Measurements from ENCODE around the gene PURA.
A peak's percentile ranks its signal among the peaks of the same experiment; 100 is the strongest.

The PURA gene

GRCh38 chr5:140125637-140126036 lies 11.7 kb downstream of the PURA start, which contains the start of gene IGIP:
IGIP (plus strand) TSS chr5:140125937; CDS start chr5:140128477, 2,540 bp downstream.
- no peak within 1 kb of the TSS for H3K4me3 ChIP-seq (replicated peaks; ENCODE audit: low read depth, low read length)
- TF ChIP-seq, protein P1, sequence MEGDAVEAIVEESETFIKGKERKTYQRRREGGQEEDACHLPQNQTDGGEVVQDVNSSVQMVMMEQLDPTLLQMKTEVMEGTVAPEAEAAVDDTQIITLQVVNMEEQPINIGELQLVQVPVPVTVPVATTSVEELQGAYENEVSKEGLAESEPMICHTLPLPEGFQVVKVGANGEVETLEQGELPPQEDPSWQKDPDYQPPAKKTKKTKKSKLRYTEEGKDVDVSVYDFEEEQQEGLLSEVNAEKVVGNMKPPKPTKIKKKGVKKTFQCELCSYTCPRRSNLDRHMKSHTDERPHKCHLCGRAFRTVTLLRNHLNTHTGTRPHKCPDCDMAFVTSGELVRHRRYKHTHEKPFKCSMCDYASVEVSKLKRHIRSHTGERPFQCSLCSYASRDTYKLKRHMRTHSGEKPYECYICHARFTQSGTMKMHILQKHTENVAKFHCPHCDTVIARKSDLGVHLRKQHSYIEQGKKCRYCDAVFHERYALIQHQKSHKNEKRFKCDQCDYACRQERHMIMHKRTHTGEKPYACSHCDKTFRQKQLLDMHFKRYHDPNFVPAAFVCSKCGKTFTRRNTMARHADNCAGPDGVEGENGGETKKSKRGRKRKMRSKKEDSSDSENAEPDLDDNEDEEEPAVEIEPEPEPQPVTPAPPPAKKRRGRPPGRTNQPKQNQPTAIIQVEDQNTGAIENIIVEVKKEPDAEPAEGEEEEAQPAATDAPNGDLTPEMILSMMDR (IDR thresholded peaks at IDR 0.05; ENCODE audit: low read depth, low read length, missing control alignments) = no peak
- no peak for DNase-seq (ENCODE audit: extremely low read depth, low read depth)

- no peak overlapping the region for H3K4me3 ChIP-seq (replicated peaks; ENCODE audit: low read depth, low read length)
- DNase-seq (ENCODE audit: extremely low read depth, low read depth) = no peak
- TF ChIP-seq, protein P1 (IDR thresholded peaks at IDR 0.05; ENCODE audit: low read depth, low read length, missing control alignments) = no peak
Observed at GRCh38 chr5:140126315-140127012, 12.6 kb downstream of the PURA start.

GRCh38 chr5:140128376-140128775 lies 14.5 kb downstream of the PURA start:
- no peak overlapping the region for H3K4me3 ChIP-seq (replicated peaks; ENCODE audit: low read depth, low read length)
- TF ChIP-seq, protein P1 (IDR thresholded peaks at IDR 0.05; ENCODE audit: low read depth, low read length, missing control alignments) = no peak
- DNase-seq (ENCODE audit: extremely low read depth, low read depth) = no peak

DNA sequence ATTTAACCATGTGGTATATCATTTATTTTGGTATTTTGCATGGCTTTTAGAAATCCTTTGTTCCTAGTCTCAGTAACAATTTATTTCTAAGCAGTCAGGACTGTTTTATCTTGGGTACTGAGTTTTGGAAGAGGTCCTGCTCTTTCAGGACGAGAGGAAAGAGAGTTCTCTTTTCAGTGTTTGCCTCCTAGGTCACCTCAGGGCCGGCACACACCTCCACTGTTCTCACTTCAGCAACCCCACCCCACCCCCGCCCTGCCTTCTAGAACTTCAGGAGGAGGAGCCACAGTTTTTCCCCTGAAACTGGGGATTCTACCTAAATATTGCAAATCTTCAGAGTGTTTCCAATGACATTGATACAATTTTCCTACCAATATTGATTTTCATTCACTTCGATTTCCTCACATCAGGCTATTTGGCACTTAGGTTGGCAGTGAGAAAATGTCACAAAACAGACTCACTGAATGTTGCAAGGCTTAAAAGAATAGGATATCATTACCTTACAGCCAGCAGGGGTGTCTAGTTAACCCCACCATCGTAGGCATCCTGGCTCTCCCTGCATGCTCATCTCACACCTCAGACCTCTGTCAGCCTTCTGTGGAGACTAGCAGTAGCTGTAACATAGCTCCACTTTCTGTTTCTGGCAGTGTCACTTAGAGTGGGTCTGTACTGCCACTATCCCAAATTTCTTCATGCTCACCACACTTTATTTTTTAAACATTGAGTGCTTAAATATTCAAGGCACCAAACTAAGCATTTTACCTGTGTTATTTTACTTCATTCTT lies 17.2 kb downstream of the PURA start:
- no peak for DNase-seq (ENCODE audit: extremely low read depth, low read depth)
- H3K4me3 ChIP-seq (replicated peaks; ENCODE audit: low read depth, low read length) = no peak overlapping the region
- TF ChIP-seq, protein P1 (IDR thresholded peaks at IDR 0.05; ENCODE audit: low read depth, low read length, missing control alignments) = no peak

GRCh38 chr5:140131967-140132409 lies 18.1 kb downstream of the PURA start:
- peak; percentile 86 for DNase-seq (ENCODE audit: extremely low read depth, low read depth)
- H3K4me3 ChIP-seq (replicated peaks; ENCODE audit: low read depth, low read length) = no peak overlapping the region
- TF ChIP-seq, protein P1 (IDR thresholded peaks at IDR 0.05; ENCODE audit: low read depth, low read length, missing control alignments) = no peak

GRCh38 chr5:140133514-140134167 lies 19.7 kb downstream of the PURA start:
- no peak for DNase-seq (ENCODE audit: extremely low read depth, low read depth)
- TF ChIP-seq, protein P1 (IDR thresholded peaks at IDR 0.05; ENCODE audit: low read depth, low read length, missing control alignments) = no peak
- H3K4me3 ChIP-seq (replicated peaks; ENCODE audit: low read depth, low read length) = no peak overlapping the region

Measured in HFF-Myc (cell line).